Measurements from ENCODE around the gene TPP1. TPM values are rescaled to one million over a fixed set of nuclear protein-coding genes. Genes with fewer than 3 reads are reported as not detected.

Gene TPP1
- total and polyA plus RNA-seq, 4 donors: 52.8 to 108 (median 86.5) TPM

- H3K4me1 ChIP-seq (ENCODE audit: control insufficient read depth in 4 of 4, insufficient read depth in 4 of 4, low read length in 3 of 4): peaks cover 3 to 23% (median 14%) of the 10 kb centered on the region in 4 donors
- H3K9me3 ChIP-seq (ENCODE audit: control insufficient read depth in 4 of 4, low read length in 3 of 4): no peaks in the 10 kb centered on the region
- no peak overlapping the region for H3K27ac ChIP-seq (ENCODE audit: low read depth in 1 of 2, low read length in 2 of 2)
- H3K9ac ChIP-seq (ENCODE audit: low read depth in 1 of 2, low read length in 2 of 2): no peak overlapping the region
- DNase-seq (ENCODE audit: low spot score): no peak
- WGBS: 50% methylated on average over 28 of the region's 28 CpGs
- H3K27me3 ChIP-seq (ENCODE audit: control insufficient read depth in 4 of 4, insufficient read depth in 4 of 4, low read length in 3 of 4): no peaks in the 10 kb centered on the region
- H3K36me3 ChIP-seq (ENCODE audit: control insufficient read depth in 4 of 4, insufficient read depth in 3 of 4, low read depth in 1 of 4, low read length in 3 of 4): no peaks in the 10 kb centered on the region
- TF ChIP-seq SP1 (IDR thresholded peaks at IDR 0.05) (no peak), EGR1 (IDR thresholded peaks at IDR 0.05; ENCODE audit: low read depth in 2 of 2) (no peak), CTCF (IDR thresholded peaks at IDR 0.05; ENCODE audit: low read depth, low read length, missing input control) (no peak), TAF1 (conservative IDR thresholded peaks at IDR 0.05) (no peak), RAD21 (IDR thresholded peaks at IDR 0.05) (no peak), JUND (IDR thresholded peaks at IDR 0.05) (no peak), HNF4G (IDR thresholded peaks at IDR 0.05) (no peak), RXRA (IDR thresholded peaks at IDR 0.05) (no peak), REST (IDR thresholded peaks at IDR 0.05) (no peak), FOXA2 (IDR thresholded peaks at IDR 0.05) (no peak), ATF3 (IDR thresholded peaks at IDR 0.05) (no peak), HNF4A (conservative IDR thresholded peaks at IDR 0.05) (no peak)
- peak overlapping the region in 1 of 3 donors; percentile 18 for H3K4me3 ChIP-seq (ENCODE audit: low read depth in 1 of 3, low read length in 3 of 3)
Measured at GRCh38 chr11:6630632-6631291, 11.5 kb upstream of the TPP1 start.

GRCh38 chr11:6629892-6630631 is 10.8 kb upstream of the TPP1 start:
- no peak overlapping the region for H3K9ac ChIP-seq (ENCODE audit: low read depth in 1 of 2, low read length in 2 of 2)
- TF ChIP-seq EGR1 (IDR thresholded peaks at IDR 0.05; ENCODE audit: low read depth in 2 of 2) (no peak), RXRA (IDR thresholded peaks at IDR 0.05) (no peak), REST (IDR thresholded peaks at IDR 0.05) (no peak), CTCF (IDR thresholded peaks at IDR 0.05; ENCODE audit: low read depth, low read length, missing input control) (no peak), RAD21 (IDR thresholded peaks at IDR 0.05) (no peak), HNF4A (conservative IDR thresholded peaks at IDR 0.05) (no peak), NR2F2 (IDR thresholded peaks at IDR 0.05) (no peak), YY1 (IDR thresholded peaks at IDR 0.05) (no peak), MAX (IDR thresholded peaks at IDR 0.05) (no peak), HNF4G (IDR thresholded peaks at IDR 0.05) (no peak), SP1 (IDR thresholded peaks at IDR 0.05) (no peak)
- 42% methylated on average over 102 of the region's 102 CpGs for WGBS
- no peaks in the 10 kb centered on the region for H3K27me3 ChIP-seq (ENCODE audit: control insufficient read depth in 4 of 4, insufficient read depth in 4 of 4, low read length in 3 of 4)
- H3K4me3 ChIP-seq (ENCODE audit: low read depth in 1 of 3, low read length in 3 of 3): peak overlapping the region in 1 of 3 donors; percentile 18
- no peaks in the 10 kb centered on the region for H3K36me3 ChIP-seq (ENCODE audit: control insufficient read depth in 4 of 4, insufficient read depth in 3 of 4, low read depth in 1 of 4, low read length in 3 of 4)
- peaks cover 3 to 16% (median 10%) of the 10 kb centered on the region in 4 donors for H3K4me1 ChIP-seq (ENCODE audit: control insufficient read depth in 4 of 4, insufficient read depth in 4 of 4, low read length in 3 of 4)
- no peak overlapping the region for H3K27ac ChIP-seq (ENCODE audit: low read depth in 1 of 2, low read length in 2 of 2)
- DNase-seq (ENCODE audit: low spot score): no peak
- H3K9me3 ChIP-seq (ENCODE audit: control insufficient read depth in 4 of 4, low read length in 3 of 4): no peaks in the 10 kb centered on the region

Data from liver (tissue), 9 donors.